GM23338 (cell line): ENCODE measurements around the gene MYO7B. TPM values are rescaled to one million over a fixed set of nuclear protein-coding genes. Genes with fewer than 3 reads are reported as not detected.

Source experiments
- ATAC-seq: fragments of 200-7000 bp; cut with Tn5 transposase; 3 replicates; pipeline ENCODE4 v1.9.1; 2020
- DNase-seq: peaks from one replicate; pipeline ENCODE4 v3.0.0-alpha.2; 2015; ENCODE audit warnings: low spot score
- H2AFZ ChIP-seq: fragments of 200-600 bp; sonication (generic); 2 replicates; pipeline ENCODE4 v1.8.0; 2016; ENCODE audit warnings: antibody characterized with exemption, mild to moderate bottlenecking, moderate library complexity
- H3F3A ChIP-seq: fragments of 200-600 bp; sonication (generic); replicated peaks from 2 replicates; pipeline ENCODE4 v1.8.0; 2017; ENCODE audit warnings: antibody characterized with exemption, mixed run types, low read depth
- H3K27ac ChIP-seq: fragments of 200-600 bp; sonication (generic); 2 replicates; pipeline ENCODE4 v1.6.1; 2016; ENCODE audit warnings: low read depth
- H3K27me3 ChIP-seq: fragments of 200-600 bp; sonication (generic); 2 replicates; pipeline ENCODE4 v1.8.0; 2016; ENCODE audit warnings: mild to moderate bottlenecking, mixed run types, moderate library complexity; ENCODE audit not compliant: insufficient read depth
- H3K36me3 ChIP-seq: fragments of 200-600 bp; sonication (generic); 2 replicates; pipeline ENCODE4 v1.8.0; 2016; ENCODE audit warnings: mild to moderate bottlenecking; ENCODE audit not compliant: insufficient read depth
- H3K4me1 ChIP-seq: fragments of 200-600 bp; sonication (generic); 2 replicates; pipeline ENCODE4 v1.8.0; 2016; ENCODE audit warnings: mild to moderate bottlenecking, moderate library complexity; ENCODE audit not compliant: insufficient read depth
- H3K4me2 ChIP-seq: fragments of 200-600 bp; sonication (generic); 2 replicates; pipeline ENCODE4 v1.7.1; 2017; ENCODE audit warnings: mixed run types
- H3K4me3 ChIP-seq: fragments of 200-600 bp; sonication (generic); 2 replicates; pipeline ENCODE4 v1.6.1; 2016; ENCODE audit warnings: mixed run types
- H3K79me2 ChIP-seq: fragments of 200-600 bp; sonication (generic); replicated peaks from 2 replicates; pipeline ENCODE4 v1.8.0; 2017; ENCODE audit warnings: mild to moderate bottlenecking; ENCODE audit not compliant: insufficient read depth
- H3K9me2 ChIP-seq: fragments of 200-600 bp; sonication (generic); 2 replicates; pipeline ENCODE4 v1.8.0; 2017; ENCODE audit not compliant: insufficient read depth
- H4K20me1 ChIP-seq: fragments of 200-600 bp; sonication (generic); replicated peaks from 2 replicates; pipeline ENCODE4 v1.8.0; 2017; ENCODE audit warnings: mild to moderate bottlenecking; ENCODE audit not compliant: insufficient read depth
- H3K27ac Mint-ChIP-seq: 2 replicates; pipeline ENCODE4 v1.8.0; 2020; ENCODE audit warnings: inconsistent platforms, mild to moderate bottlenecking, moderate library complexity, mixed read lengths
- H3K27me3 Mint-ChIP-seq: 3 replicates; pipeline ENCODE4 v1.8.0; 2022; ENCODE audit warnings: low read depth, mild to moderate bottlenecking, moderate library complexity, mixed read lengths, inconsistent platforms; ENCODE audit not compliant: insufficient read depth, poor library complexity
- H3K36me3 Mint-ChIP-seq: 3 replicates; pipeline ENCODE4 v1.8.0; 2021; ENCODE audit warnings: low read depth, mild to moderate bottlenecking, inconsistent platforms, moderate library complexity, mixed read lengths
- H3K4me1 Mint-ChIP-seq: 3 replicates; pipeline ENCODE4 v1.8.0; 2020; ENCODE audit warnings: mild to moderate bottlenecking, inconsistent platforms, mixed read lengths
- H3K4me3 Mint-ChIP-seq: 3 replicates; pipeline ENCODE4 v1.8.0; 2021; ENCODE audit warnings: moderate library complexity, mild to moderate bottlenecking, inconsistent platforms, mixed read lengths
- H3K9me3 Mint-ChIP-seq: 3 replicates; pipeline ENCODE4 v1.8.0; 2020; ENCODE audit warnings: moderate library complexity, mild to moderate bottlenecking, inconsistent platforms, mixed read lengths
- ETS1 ChIP-seq: IDR thresholded peaks from 2 replicates; pipeline ENCODE4 v1.6.1; 2016; ENCODE audit warnings: antibody characterized with exemption
- EZH2phosphoT487 ChIP-seq: fragments of 200-600 bp; sonication (generic); IDR thresholded peaks from one replicate; pipeline ENCODE4 v1.8.1; 2018; ENCODE audit warnings: antibody characterized with exemption; ENCODE audit not compliant: unreplicated experiment
- JUNB ChIP-seq: IDR thresholded peaks from one replicate; pipeline ENCODE4 v1.6.1; 2016; ENCODE audit warnings: antibody characterized with exemption; ENCODE audit not compliant: unreplicated experiment
- STAT1 ChIP-seq: IDR thresholded peaks from one replicate; pipeline ENCODE4 v1.6.1; 2016; ENCODE audit warnings: antibody characterized with exemption; ENCODE audit not compliant: unreplicated experiment
- ZNF331 ChIP-seq: fragments of 250-450 bp; sonication (Bioruptor Pico); IDR thresholded peaks from 2 replicates; pipeline ENCODE4 v1.5.0; 2020; ENCODE audit warnings: low read depth, mild to moderate bottlenecking, moderate library complexity
- ZNF462 ChIP-seq: fragments of 250-450 bp; sonication (Bioruptor Pico); IDR thresholded peaks from 2 replicates; pipeline ENCODE4 v1.5.0; 2020; ENCODE audit warnings: mild to moderate bottlenecking, moderate library complexity
- polyA plus RNA-seq: library from polyadenylated mRNA; unstranded; fragments of >200 nt; fragmentation: Nextera tagmentation; extraction: Ambion mirVana; gene quantifications from 2 replicates; pipeline ENCODE4 v1.2.1, GENCODE V29; 2016
- total RNA-seq: library from RNA; depleted of rRNA; stranded (reverse); fragments of >200 nt; shearing (Covaris generic); gene quantifications from 2 replicates; pipeline ENCODE4 v1.2.3, GENCODE V29; 2014

MYO7B gene
- total and polyA plus RNA-seq, 2 experiments from 2014 or later: not detected

- DNase-seq (no peak), ATAC-seq (no peak)
- H3F3A ChIP-seq: no peaks in the 10 kb centered on the region; the same call in 1 of the 2 replicates
- no peak overlapping the region for H3K4me2 ChIP-seq
- no peak overlapping the region for H2AFZ ChIP-seq
- H3K79me2 ChIP-seq: no peaks in the 10 kb centered on the region; the same call in 1 of the 2 replicates
- no peak overlapping the region for H3K27ac ChIP-seq
- no peak overlapping the region for H3K4me3 ChIP-seq
- TF ChIP-seq ETS1 (no peak), STAT1 (no peak), EZH2phosphoT487 (no peak), JUNB (no peak), ZNF331 (CRISPR knock-in tag) (no peak), ZNF462 (no peak)
- 0 out of 2 replicates have a peak, but pooled peaks cover 11% of the 10 kb centered on the region for H4K20me1 ChIP-seq
- no peaks in the 10 kb centered on the region for H3K27me3 ChIP-seq
- H3K36me3 ChIP-seq: peaks cover 53% of the 10 kb centered on the region
- Mint-ChIP-seq H3K36me3 (peaks cover 85% of the 10 kb centered on the region), H3K9me3 (no peaks in the 10 kb centered on the region), H3K4me1 (peaks cover 21% of the 10 kb centered on the region), H3K27me3 (no peaks in the 10 kb centered on the region), H3K27ac (no peak overlapping the region), H3K4me3 (no peak overlapping the region)
- H3K4me1 ChIP-seq: peaks cover 13% of the 10 kb centered on the region
- H3K9me2 ChIP-seq: no peaks in the 10 kb centered on the region
These were observed 49.8 kb upstream of the MYO7B start for GRCh38 chr2:127485694-127486071.
